Spleen (tissue), 11 donors: ENCODE data around the gene VPREB3. TPM values are rescaled to one million over a fixed set of nuclear protein-coding genes. Genes with fewer than 3 reads are reported as not detected.

Experiments
- DNase-seq: peaks from one replicate; pipeline ENCODE4 v3.0.0-alpha.2; 2020
- H3K27ac ChIP-seq, 8 donors: fragments of 200-600 bp; sonication (generic) in 7 of 8; 1 replicate in 4 of 8; 2 replicates in 4 of 8; pipeline versions ENCODE4 v1.5.0 to v1.8.0; 2016 to 2021; ENCODE audit warnings: inconsistent platforms in 4 of 8, mild to moderate bottlenecking in 4 of 8, moderate library complexity in 1 of 8
- H3K27me3 ChIP-seq, 7 donors: fragments of 200-600 bp; sonication (generic) in 6 of 7; replicated peaks in 1 of 7; 1 replicate in 4 of 7; 2 replicates in 3 of 7; pipeline versions ENCODE4 v1.5.0 to v1.8.0; 2016 to 2021; ENCODE audit warnings: inconsistent platforms in 3 of 7, mild to moderate bottlenecking in 1 of 7
- H3K36me3 ChIP-seq, 6 donors: fragments of 200-600 bp; sonication (generic) in 5 of 6; 1 replicate in 4 of 6; 2 replicates in 2 of 6; pipeline versions ENCODE4 v1.5.0 to v1.8.0; 2016 to 2021; ENCODE audit warnings: inconsistent platforms in 2 of 6
- H3K4me1 ChIP-seq, 6 donors: fragments of 200-600 bp; sonication (generic) in 5 of 6; 1 replicate in 3 of 6; 2 replicates in 3 of 6; pipeline versions ENCODE4 v1.5.0 to v1.8.0; 2016 to 2021; ENCODE audit warnings: inconsistent platforms in 3 of 6
- H3K4me3 ChIP-seq, 8 donors: fragments of 200-600 bp; sonication (generic) in 7 of 8; 1 replicate in 4 of 8; 2 replicates in 4 of 8; pipeline versions ENCODE4 v1.5.0 to v1.8.0; 2016 to 2021; ENCODE audit warnings: inconsistent platforms in 4 of 8, mild to moderate bottlenecking in 4 of 8, moderate library complexity in 2 of 8
- H3K9me3 ChIP-seq, 8 donors: fragments of 200-600 bp; sonication (generic) in 7 of 8; 1 replicate in 4 of 8; 2 replicates in 4 of 8; pipeline versions ENCODE4 v1.5.0 to v1.8.0; 2016 to 2021; ENCODE audit warnings: inconsistent platforms in 4 of 8
- CTCF ChIP-seq, 11 experiments: fragments of 200-600 bp in 7 of 11; fragments of 450-650 bp in 4 of 11; sonication (generic) in 4 of 11; IDR thresholded peaks in 8 of 11; conservative IDR thresholded peaks in 3 of 11; 1 replicate in 7 of 11; 2 replicates in 4 of 11; pipeline versions ENCODE4 v1.4.0 to v1.8.0; 2016 to 2021; ENCODE audit warnings: antibody characterized with exemption in 11 of 11, inconsistent platforms in 4 of 11, mild to moderate bottlenecking in 1 of 11
- POLR2A ChIP-seq, 3 donors: fragments of 450-650 bp; IDR thresholded peaks; one replicate each; pipeline ENCODE4 v1.5.1; 2017; ENCODE audit warnings: antibody characterized with exemption in 3 of 3, mild to moderate bottlenecking in 1 of 3
- POLR2AphosphoS5 ChIP-seq, 3 donors: sonication (generic); formaldehyde crosslinking; IDR thresholded peaks; one replicate each; pipeline ENCODE4 v1.5.1; 2017; ENCODE audit warnings: antibody characterized with exemption in 3 of 3
- WGBS, 5 donors: extraction: QIAGEN DNeasy Blood & Tissue Kit in 3 of 5; methylation state at CpG; one replicate each; pipeline versions ENCODE4 v1.1.5 to v1.1.7; 2013 to 2018; 5-methylcytosine and 5-hydroxymethylcytosine counted together
- intact Hi-C: fragments of 100-400 bp; cut with DNase I; formaldehyde crosslinking; loops from one replicate; pipeline ENCODE4 v1.15.0; 2023; ENCODE audit warnings: low total_unique reads
- polyA plus RNA-seq, 3 donors: library from polyadenylated mRNA; stranded (reverse); fragments of 200-250 nt; gene quantifications; one replicate each; pipeline ENCODE4 v1.2.1, GENCODE V29; 2013
- total RNA-seq, 7 donors: library from RNA; depleted of rRNA in 3 of 7; stranded (reverse); fragments of >200 nt in 3 of 7; fragmentation: NEBNext Ultra II Directional in 4 of 7; extraction: Animal tissue kit (Norgen Biotek cat#: 25700) in 4 of 7; gene quantifications; one replicate each; pipeline versions ENCODE4 v1.1.0 to v1.2.1, GENCODE V29; 2016 to 2021
- donor health status: healthy with polysubstance abuse.
- donor health status: DM: no; HTN: no; CAD: no; lungs with moderate emphysema.
- donor health status: DM: no; HTN: no; CAD: no.
- donor health status: Bipolar disorder and iron deficiency.
- donor health status: healthy.
- donor health status: DM: no; HTN: no; CAD: no.
- donor health status: DM: yes; HTN: yes; CAD: no.

VPREB3 gene
- total and polyA plus RNA-seq, 10 donors = 24.9 to 472 (median 57.9) TPM

GRCh38 chr22:23763954-23764353 is 9.7 kb upstream of the VPREB3 start:
- Histone ChIP-seq H3K4me3 (peak overlapping the region in 5 of 8 donors; percentile 29 to 61 (median 34)), H3K27ac (peak overlapping the region in 5 of 8 donors; percentile 39 to 71 (median 66)), H3K9me3 (no peaks in the 10 kb centered on the region), H3K27me3 (no peaks in the 10 kb centered on the region), H3K4me1 (peaks cover 38 to 80% (median 55%) of the 10 kb centered on the region in 6 donors), H3K36me3 (peaks cover 0 to 19% (median 0%) of the 10 kb centered on the region in 6 donors)
- WGBS, 5 donors = 55 to 64% (median 58%) methylated on average over 7 of the region's 7 CpGs
- no peak for TF ChIP-seq CTCF (IDR thresholded peaks at IDR 0.05 in 8 of 11, conservative IDR thresholded peaks at IDR 0.05 in 3 of 11)
- no peak for TF ChIP-seq POLR2AphosphoS5 (IDR thresholded peaks at IDR 0.05)
- no peak for TF ChIP-seq POLR2A (IDR thresholded peaks at IDR 0.05)
- intact Hi-C loops = no loop called here
- no peak for DNase-seq

DNA sequence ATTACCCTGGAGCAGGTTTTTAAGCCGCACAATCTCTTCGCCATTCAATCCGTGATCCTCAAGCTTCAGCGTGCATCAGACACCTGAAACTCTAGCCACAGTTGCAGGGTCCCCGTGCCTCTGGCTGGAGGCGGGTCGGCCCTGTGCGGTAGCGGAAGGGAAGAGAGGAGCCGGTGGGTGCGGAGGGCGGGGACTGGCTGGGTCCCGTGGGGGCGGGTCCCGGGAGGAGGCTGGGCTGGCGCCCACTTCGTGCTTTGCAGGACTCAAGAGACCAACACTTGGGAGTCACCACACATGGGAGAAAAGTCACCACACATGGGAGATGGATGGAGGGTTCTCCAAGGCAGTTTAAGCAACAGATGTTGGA is 9.3 kb upstream of the VPREB3 start:
- intact Hi-C loops = no loop called here
- Histone ChIP-seq H3K27ac (peak overlapping the region in 7 of 8 donors; percentile 13 to 71 (median 63)), H3K27me3 (no peaks in the 10 kb centered on the region), H3K4me3 (peak overlapping the region in 7 of 8 donors; percentile 9 to 61 (median 34)), H3K4me1 (peaks cover 34 to 76% (median 51%) of the 10 kb centered on the region in 6 donors), H3K36me3 (peaks cover 0 to 19% (median 0%) of the 10 kb centered on the region in 6 donors), H3K9me3 (no peaks in the 10 kb centered on the region)
- DNase-seq = peak; percentile 92
- peak in 2 of 3 donors; percentile 40 to 52 for TF ChIP-seq POLR2AphosphoS5 (IDR thresholded peaks at IDR 0.05)
- no peak for TF ChIP-seq POLR2A (IDR thresholded peaks at IDR 0.05)
- 11 to 32% (median 21%) methylated on average over 11 to 17 of the region's 17 CpGs for WGBS, 5 donors

GRCh38 chr22:23762842-23763578 is 8.8 kb upstream of the VPREB3 start, which contains the start of gene C22orf15:
TSS of gene C22orf15 (plus strand) at chr22:23762990. CDS start at chr22:23763307, 317 bp downstream.
- intact Hi-C loops = no loop called here
- Histone ChIP-seq H3K27ac (peak within 1 kb of the TSS; percentile 13 to 71 (median 51)), H3K36me3 (peaks cover 0 to 19% (median 0%) of the 10 kb centered on the region in 6 donors), H3K4me3 (peak within 1 kb of the TSS in 7 of 8 donors; percentile 9 to 61 (median 34)), H3K27me3 (no peaks in the 10 kb centered on the region), H3K9me3 (no peaks in the 10 kb centered on the region), H3K4me1 (peaks cover 31 to 70% (median 46%) of the 10 kb centered on the region in 6 donors)
- no peak for DNase-seq
- TF ChIP-seq POLR2AphosphoS5 (IDR thresholded peaks at IDR 0.05) (peak in 1 of 3 donors; percentile 15), POLR2A (IDR thresholded peaks at IDR 0.05) (no peak), CTCF (IDR thresholded peaks at IDR 0.05 in 8 of 11, conservative IDR thresholded peaks at IDR 0.05 in 3 of 11) (no peak)
- WGBS, 5 donors = 17 to 41% (median 25%) methylated on average over 17 to 23 of the region's 23 CpGs

DNA sequence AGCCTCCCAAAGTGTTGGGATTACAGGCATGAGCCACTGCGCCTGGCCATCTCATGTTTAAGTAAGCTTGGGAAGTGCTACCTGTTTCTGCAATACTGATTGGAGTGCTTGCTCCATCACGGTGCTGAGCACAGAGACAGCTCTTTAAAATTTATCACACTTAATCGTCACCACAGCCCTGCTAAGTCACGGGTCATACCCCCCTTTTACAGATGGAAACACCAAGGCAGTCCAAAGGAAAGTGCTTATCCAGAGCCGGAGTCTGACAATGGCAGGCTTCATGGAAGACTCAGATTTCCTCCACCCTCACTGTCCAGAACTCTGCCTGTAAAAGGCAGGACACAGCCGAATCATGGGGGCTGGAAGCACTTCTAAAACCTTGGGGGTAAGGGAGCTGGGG is 5.8 kb upstream of the VPREB3 start:
- H3K27ac ChIP-seq = no peak overlapping the region
- DNase-seq = no peak
- H3K4me1 ChIP-seq = peaks cover 19 to 62% (median 28%) of the 10 kb centered on the region in 6 donors
- intact Hi-C loops = no loop called here
- H3K4me3 ChIP-seq = no peak overlapping the region
- WGBS, 5 donors = 78 to 94% (median 88%) methylated on average over 6 of the region's 6 CpGs
- H3K27me3 ChIP-seq = no peaks in the 10 kb centered on the region
- H3K36me3 ChIP-seq = peaks cover 0 to 8% (median 0%) of the 10 kb centered on the region in 6 donors
- TF ChIP-seq CTCF (IDR thresholded peaks at IDR 0.05 in 8 of 11, conservative IDR thresholded peaks at IDR 0.05 in 3 of 11) = no peak
- TF ChIP-seq POLR2AphosphoS5 (IDR thresholded peaks at IDR 0.05) = no peak
- no peak for TF ChIP-seq POLR2A (IDR thresholded peaks at IDR 0.05)
- H3K9me3 ChIP-seq = no peaks in the 10 kb centered on the region
